GM11168 (cell line): Measurements from ENCODE around the gene N4BP2L2.

Experiments used
- in situ Hi-C: fragments of 300-500 bp; cut with MboI; formaldehyde crosslinking; loops from one replicate; pipeline ENCODE4 v1.12.0; 2022; ENCODE audit warnings: low sequenced_read_pairs; ENCODE audit not compliant: unreplicated experiment

Gene N4BP2L2

DNA sequence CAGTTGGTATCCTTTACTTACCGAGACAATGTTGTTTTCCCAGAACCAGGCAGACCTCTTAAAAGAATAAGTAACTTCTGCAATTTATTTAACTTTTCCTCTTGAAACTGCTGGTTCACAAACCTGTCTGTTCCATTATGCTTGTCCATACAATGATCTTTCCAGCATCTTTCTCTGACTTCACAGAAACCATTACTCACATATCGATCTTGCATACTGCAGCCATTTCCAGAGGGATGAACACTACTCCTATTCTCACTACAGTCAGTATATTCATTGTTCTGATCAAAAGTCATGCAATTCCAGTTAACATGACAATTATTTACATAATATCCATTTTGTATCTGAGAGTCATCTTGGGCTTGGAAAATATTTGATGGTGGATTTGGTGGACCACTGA, 2.8 kb downstream of the N4BP2L2 start:
- in situ Hi-C loops = no loop called here

DNA sequence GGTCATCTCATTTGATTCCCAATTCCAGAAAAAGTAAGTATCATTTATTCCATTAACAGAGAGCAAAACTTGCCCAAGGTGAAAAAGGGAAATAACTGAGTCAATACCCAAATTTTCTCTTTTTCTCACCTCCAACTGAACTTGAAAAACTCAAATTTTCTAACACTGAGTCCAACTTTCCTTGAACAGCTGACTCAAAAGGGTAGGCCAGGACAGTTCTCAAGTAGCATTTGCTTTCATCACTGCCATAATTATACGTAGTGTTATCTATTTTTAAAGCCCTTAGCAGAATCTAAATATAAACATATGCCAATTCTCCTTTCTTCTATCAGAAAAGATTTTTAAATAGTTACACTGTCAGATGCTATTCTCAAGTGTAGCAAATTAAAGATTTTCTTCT, 3.5 kb downstream of the N4BP2L2 start:
- in situ Hi-C loops = no loop called here

DNA sequence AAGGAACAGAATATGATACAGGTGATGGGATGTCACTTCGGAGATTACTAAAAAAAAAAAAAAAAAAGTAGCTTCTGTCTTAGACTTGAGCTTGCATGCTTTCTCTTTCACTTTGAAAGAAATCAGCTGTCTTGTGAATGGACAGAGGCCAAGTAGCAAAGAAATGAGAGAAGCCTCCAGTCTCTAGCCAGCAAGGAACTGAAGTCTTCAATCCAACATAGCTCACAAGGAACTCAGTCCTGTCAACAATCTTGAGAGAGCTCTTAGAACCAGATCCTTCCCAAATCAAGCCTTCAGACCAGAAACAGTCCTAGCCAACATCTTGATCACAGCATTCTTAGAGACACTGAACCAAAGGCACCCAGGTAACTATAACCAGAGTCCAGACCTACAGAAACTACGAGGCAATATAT, 7.7 kb downstream of the N4BP2L2 start:
- in situ Hi-C loops = no loop called here

DNA sequence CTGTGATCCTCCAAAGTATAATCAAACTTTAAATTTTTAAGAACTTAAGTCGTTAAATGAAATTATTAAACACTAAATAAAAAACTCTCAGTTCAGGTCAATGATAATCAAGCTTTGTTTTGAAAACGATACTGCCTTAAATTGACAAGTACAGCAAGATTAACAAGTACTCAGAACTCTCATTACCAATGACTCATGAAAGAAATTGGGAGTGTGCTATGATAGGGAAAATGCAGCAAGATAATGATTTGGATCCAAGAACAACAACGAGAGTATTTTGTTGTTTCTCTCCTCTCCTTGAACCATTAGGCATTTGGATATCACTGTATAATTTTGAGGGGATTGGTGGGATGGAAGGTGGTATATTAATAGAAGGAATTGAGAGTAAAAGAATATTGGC, 10.2 kb downstream of the N4BP2L2 start:
- in situ Hi-C loops = no loop called here

- in situ Hi-C loops = no loop called here
These were observed 11.4 kb downstream of the N4BP2L2 start for GRCh38 chr13:32527151-32527550.

DNA sequence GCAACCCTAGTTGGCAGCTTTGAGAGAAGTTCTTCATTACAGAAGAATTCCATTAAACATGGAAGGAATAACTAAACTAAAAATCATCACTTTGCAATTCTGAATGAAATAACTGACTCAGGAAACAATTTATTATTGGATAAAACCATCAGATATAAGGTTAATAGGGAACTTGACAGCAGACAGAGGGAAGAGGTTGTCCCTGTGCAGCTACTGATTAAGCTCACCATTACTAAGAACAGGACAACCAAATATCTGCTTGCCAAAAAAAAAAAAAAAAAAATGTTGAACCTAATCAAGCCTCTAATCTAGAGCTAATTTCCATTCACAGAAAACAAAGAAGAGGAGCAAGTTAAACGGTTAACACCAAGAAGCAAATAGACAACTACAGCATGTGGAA, 12.8 kb downstream of the N4BP2L2 start:
- in situ Hi-C loops = no loop called here

DNA sequence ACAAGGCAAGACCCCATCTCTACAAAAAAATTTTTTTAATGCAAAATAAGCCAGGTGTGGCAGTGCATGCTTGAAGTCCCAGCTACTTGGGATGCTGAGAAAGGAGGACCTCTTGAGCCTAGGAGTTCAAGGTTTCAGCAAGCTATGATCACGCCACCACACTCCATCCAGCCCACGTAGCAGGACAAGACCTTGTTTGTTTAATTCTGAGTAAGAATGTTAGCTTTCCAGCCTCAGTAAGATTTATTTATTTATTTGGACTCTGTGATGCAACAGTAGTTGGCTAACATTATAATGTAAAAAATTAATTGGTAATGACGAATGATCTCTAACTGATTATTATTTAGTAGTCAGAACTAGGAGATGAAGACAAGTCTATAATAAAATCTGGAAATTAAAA, 23.3 kb downstream of the N4BP2L2 start:
- in situ Hi-C loops = no loop called here

GRCh38 chr13:32511482-32511881, 27.1 kb downstream of the N4BP2L2 start:
- in situ Hi-C loops = no loop called here

- in situ Hi-C loops = no loop called here
These were observed 33.7 kb downstream of the N4BP2L2 start for GRCh38 chr13:32504876-32505275.

GRCh38 chr13:32504263-32504662, 34.3 kb downstream of the N4BP2L2 start:
- in situ Hi-C loops = no loop called here

DNA sequence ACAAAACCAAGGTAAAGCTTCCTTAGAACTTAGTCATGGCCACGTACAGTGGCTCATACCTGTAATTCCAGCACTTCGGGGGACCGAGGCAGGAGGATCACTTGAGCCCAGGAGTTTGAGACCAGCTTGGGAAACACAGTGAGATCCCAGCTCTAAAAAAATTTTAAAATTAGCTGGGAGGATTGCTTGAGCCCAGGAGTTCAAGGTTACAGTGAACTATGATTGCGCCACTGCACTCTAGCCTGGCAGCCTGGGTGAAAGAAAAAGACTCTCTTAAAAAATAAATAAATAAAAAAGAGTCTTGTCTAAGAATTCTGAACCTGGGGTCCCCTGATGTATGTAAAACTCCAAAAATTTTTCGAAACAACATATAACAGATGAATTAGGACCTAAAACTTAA, 34.9 kb downstream of the N4BP2L2 start:
- in situ Hi-C loops = no loop called here

GRCh38 chr13:32501064-32501463, 37.5 kb downstream of the N4BP2L2 start:
- in situ Hi-C loops = no loop called here

DNA sequence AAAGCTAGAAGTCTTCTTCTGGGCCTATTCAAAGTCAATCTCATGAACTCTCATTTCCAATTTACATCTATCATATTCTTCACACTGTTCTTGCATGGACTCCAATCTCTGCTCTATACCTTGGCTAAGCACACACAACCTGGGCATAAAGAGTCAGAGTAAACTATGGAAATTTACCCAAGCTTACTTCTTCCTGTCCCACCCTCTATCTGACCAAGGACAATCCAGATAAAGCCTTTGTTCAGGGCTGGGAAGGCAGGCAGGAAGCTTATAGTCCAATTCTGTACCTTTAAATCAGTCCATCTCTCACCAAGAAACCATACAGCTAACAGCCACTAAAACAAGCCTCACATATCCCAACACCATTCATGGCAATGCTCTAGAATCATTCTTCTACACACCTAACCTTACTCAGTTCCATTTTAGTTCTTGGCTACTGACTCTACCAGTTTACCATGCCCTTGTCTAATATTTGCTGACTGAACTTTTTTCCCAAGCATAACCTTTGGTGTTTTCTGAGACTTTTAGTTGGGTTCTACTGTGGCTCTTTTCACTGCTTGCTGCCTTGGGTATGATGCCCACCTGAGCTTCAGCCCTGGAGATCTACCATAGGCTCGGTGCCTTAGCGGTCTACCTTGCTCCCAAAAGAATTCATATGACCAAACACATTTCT, 38.9 kb downstream of the N4BP2L2 start:
- in situ Hi-C loops = no loop called here

DNA sequence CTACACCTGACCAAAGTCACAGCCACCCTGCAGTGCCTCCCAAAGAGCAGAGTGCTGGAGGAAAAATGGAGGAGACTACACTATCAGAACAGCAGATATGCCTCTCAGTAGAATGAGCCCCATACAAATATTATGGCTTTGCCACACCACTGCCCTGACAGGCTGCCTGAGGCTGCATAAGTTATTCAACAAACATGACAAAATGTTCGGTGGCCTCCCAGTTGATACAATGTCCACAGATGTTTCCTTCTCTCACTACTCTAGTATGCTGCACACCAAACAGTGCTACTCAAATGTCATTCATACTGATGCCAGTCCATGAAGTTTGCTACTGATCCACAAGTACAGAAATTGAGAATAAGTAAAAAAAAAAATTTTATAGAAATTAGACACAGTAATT, 41.0 kb downstream of the N4BP2L2 start:
- in situ Hi-C loops = no loop called here

GRCh38 chr13:32496599-32497160, 41.9 kb downstream of the N4BP2L2 start:
- in situ Hi-C loops = no loop called here

DNA sequence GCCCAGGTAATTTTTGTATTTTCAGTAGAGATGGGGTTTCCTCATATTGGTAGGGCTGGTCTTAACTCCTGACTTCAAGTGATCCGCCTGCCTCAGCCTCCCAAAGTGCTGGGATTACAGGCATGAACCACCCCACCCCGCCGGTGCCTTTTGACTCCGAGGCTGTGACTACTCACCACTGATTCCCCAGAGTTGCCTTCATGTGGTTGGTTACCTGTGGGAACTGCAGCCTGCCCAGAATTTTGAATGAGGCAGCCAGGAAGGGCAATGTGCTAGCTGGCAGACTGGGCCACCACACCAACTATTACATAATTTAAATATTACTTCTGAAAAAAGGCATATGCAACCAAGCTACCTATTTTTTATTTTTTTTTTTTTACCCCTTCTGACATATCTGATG, 42.8 kb downstream of the N4BP2L2 start:
- in situ Hi-C loops = no loop called here

- in situ Hi-C loops = no loop called here
These were observed 43.2 kb downstream of the N4BP2L2 start for GRCh38 chr13:32495429-32495828.

- in situ Hi-C loops = no loop called here
These were observed 47.6 kb downstream of the N4BP2L2 start for GRCh38 chr13:32491028-32491427.

DNA sequence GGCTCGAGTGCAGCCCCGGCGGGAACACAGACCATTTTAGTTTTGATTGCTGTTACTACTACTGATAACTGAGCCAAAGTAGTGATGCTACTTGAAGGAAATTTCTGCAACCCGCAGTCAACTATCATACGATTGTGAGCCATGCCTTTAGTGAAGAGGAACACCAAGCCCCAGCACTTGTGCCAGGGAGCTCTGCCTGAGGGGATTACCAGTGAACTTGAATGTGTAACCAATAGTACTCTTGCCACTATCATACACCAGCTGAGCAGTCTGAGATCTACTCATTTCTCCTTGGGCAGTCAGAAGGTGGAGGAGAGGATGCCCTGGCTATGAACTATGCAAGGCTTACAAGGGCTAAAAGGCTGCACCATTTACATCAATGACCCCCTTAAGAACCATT, 61.7 kb downstream of the N4BP2L2 start:
- in situ Hi-C loops = no loop called here

DNA sequence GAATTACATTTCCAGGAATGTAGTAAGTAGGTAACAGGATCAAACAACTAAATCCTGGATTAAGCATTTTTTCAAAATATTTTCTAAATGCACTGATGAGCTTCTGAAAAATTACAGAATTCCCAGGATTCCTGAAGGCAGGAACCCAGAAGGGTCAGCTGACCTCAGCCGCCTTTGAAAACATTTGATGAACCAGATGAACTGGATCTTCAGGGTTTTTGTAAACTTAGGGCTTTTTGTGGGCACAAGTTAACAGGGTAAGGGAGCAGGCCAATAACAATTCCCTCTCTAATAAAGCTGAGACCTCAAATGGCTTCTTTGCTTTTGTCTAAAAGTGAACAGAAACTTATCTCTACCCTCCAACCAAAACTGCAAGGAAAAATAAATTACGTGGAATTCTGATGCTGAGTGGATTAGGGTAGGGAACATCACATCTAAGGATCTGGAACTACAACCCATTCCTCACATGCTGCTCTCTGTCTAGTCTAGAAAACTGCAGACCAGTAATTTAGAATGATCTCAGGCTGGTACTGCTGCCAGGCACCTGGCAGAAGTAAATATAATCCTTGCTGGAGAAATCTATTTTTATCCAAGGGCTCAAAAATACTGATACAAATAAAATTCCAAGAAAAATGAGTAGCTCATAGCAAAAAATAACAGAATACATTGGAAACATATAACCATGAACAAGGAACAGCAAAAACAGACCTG, 62.4 kb downstream of the N4BP2L2 start:
- in situ Hi-C loops = no loop called here

DNA sequence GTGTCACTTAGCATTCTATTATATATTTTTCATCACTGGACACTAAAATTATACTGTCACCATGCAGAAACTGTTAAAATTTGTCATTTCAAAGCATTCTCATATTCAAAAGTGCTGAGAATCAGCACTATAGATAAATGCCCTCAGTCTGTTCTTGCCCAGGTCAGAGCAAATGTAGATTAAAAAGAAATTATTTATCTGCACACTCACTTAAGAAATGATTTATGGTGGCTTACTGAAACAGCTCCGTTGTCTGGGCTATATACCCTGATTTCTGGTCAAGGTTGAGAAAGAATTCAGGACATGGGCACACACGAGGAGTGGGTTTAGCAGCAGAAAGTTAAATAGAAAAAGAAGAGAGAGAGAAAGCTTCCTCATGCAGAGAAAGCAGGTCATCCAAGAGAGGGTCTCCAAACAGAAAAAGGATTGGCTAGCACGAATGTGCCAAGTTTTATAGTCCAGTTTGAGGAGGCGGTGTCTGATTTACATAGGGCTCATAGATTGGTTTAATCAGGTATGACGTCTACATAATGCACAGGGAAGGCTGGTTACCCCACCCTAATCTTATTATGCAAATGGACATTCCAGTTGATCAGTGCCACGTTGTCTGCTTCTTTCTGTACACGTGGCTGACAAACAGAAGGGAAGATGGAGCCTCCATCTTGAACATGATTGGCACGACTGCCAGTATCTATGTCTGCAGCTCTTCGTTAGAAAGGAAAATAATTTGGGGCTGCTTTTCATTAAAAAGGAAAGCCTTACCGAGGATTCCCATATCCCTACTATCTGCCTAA, 63.4 kb downstream of the N4BP2L2 start:
- in situ Hi-C loops = no loop called here
